Lower leg skin (tissue), 4 donors: ENCODE measurements around the gene PNCK. TPM values are rescaled to one million over a fixed set of nuclear protein-coding genes. Genes with fewer than 3 reads are reported as not detected.

Experiments
- DNase-seq, 2 donors: peaks; one replicate each; pipeline ENCODE4 v3.0.0-alpha.2; 2019; ENCODE audit warnings: low spot score in 2 of 2
- H3K4me3 ChIP-seq: fragments of 200-600 bp; sonication (generic); 2 replicates; pipeline ENCODE4 v1.5.1; 2017; ENCODE audit warnings: mild to moderate bottlenecking, low read depth; ENCODE audit not compliant: poor library complexity, severe bottlenecking
- CTCF ChIP-seq, 3 donors: fragments of 450-650 bp; IDR thresholded peaks; one replicate each; pipeline ENCODE4 v1.5.1; 2016; ENCODE audit warnings: antibody characterized with exemption in 3 of 3, mild to moderate bottlenecking in 3 of 3, moderate library complexity in 2 of 3
- POLR2A ChIP-seq, 2 donors: fragments of 450-650 bp; IDR thresholded peaks; one replicate each; pipeline ENCODE4 v1.6.1; 2016 to 2017; ENCODE audit warnings: antibody characterized with exemption in 2 of 2, mild to moderate bottlenecking in 1 of 2, moderate library complexity in 1 of 2
- WGBS, 2 donors: methylation state at CpG; one replicate each; pipeline ENCODE4 v1.1.5; 2018; 5-methylcytosine and 5-hydroxymethylcytosine counted together
- intact Hi-C: fragments of 100-400 bp; cut with DNase I; formaldehyde crosslinking; loops from one replicate; pipeline ENCODE4 v1.15.0; 2023; ENCODE audit warnings: low total_unique reads
- total RNA-seq, 4 donors: library from RNA; depleted of rRNA; stranded (reverse); fragments of >200 nt; gene quantifications; one replicate each; pipeline ENCODE4 v1.1.0, GENCODE V29; 2016

PNCK gene
- total RNA-seq, 4 donors from 2014 or later, result 0.76 to 6.7 (median 2.1) TPM

DNA sequence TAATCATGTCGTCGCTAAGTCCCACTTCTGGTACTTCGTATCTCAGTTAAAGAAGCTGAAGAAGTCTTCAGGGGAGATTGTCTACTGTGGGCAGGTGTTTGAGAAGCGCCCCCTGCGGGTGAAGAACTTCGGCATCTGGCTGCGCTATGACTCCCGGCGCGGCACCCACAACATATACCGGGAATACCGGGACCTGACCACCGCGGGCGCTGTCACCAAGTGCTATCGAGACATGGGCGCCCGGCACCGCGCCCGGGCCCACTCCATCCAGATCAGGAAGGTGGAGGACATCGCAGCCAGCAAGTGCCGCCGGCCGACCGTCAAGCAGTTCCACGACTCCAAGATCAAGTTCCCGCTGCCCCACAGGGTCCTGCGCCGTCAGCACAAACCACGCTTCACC is 11.3 kb downstream of the PNCK start:
- H3K4me3 ChIP-seq, result no peak overlapping the region
- intact Hi-C loops, result loop anchor here (10.0 kb wide), 1 partner anchor 107 kb away; no protein-coding TSS in a partner anchor
- TF ChIP-seq CTCF (IDR thresholded peaks at IDR 0.05) (no peak), POLR2A (IDR thresholded peaks at IDR 0.05) (no peak)
- DNase-seq, result peak in 1 of 2 donors; percentile 88
- WGBS, 2 donors, result 0 to 24% methylated on average over 5 to 29 of the region's 31 CpGs

GRCh38 chrX:153659268-153659667 is 14.3 kb downstream of the PNCK start:
- no peak overlapping the region for H3K4me3 ChIP-seq
- intact Hi-C loops, result no loop called here
- DNase-seq, result no peak
- WGBS, 2 donors, result 87 to 89% methylated on average over 3 of the region's 3 CpGs
- TF ChIP-seq POLR2A (IDR thresholded peaks at IDR 0.05) (no peak), CTCF (IDR thresholded peaks at IDR 0.05) (no peak)

DNA sequence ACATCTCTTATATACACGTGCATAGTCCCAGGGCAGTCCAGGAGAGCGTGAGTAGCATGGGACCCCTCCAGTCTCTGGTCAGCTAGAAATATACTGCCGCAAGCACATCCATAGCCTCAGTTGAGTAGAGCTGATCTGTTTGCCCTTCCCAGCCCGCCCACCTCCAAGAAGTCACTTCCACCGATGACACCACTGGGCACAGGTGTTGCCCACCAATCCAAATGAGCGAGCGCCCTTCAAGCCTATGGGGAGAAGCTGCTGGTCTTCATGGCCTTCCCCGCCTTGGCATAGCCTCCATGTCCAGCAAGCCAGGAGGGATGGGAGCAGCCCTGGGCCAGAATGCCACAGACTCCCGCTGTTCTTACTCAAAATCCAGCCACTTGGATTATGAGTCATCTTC is 16.5 kb downstream of the PNCK start:
- DNase-seq, result no peak
- intact Hi-C loops, result no loop called here
- H3K4me3 ChIP-seq, result no peak overlapping the region
- TF ChIP-seq POLR2A (IDR thresholded peaks at IDR 0.05), result no peak
- TF ChIP-seq CTCF (IDR thresholded peaks at IDR 0.05), result no peak
- 78 to 82% methylated on average over 3 to 9 of the region's 9 CpGs for WGBS, 2 donors

DNA sequence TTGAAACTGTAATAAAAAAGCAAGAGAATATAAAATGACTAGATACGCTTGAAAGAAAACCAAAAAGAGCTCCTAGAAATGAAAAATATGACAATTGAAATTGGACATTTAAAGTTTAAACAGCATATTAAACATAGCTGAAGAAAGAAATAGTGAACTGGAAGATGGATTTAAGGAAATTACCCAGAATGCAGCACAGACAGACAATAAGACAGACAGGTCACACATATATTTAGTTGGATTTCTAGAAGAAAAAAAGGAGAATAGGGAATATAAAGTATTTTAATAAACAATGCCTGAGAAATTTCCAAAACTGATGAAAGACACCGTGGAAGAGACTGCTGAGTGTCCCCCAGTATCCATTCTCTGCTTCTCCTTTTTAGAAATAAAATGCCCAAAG is 20.1 kb downstream of the PNCK start:
- no peak overlapping the region for H3K4me3 ChIP-seq
- intact Hi-C loops, result no loop called here
- DNase-seq, result no peak
- 86 to 93% methylated on average over 2 of the region's 2 CpGs for WGBS, 2 donors
- TF ChIP-seq POLR2A (IDR thresholded peaks at IDR 0.05), result no peak
- no peak for TF ChIP-seq CTCF (IDR thresholded peaks at IDR 0.05)

DNA sequence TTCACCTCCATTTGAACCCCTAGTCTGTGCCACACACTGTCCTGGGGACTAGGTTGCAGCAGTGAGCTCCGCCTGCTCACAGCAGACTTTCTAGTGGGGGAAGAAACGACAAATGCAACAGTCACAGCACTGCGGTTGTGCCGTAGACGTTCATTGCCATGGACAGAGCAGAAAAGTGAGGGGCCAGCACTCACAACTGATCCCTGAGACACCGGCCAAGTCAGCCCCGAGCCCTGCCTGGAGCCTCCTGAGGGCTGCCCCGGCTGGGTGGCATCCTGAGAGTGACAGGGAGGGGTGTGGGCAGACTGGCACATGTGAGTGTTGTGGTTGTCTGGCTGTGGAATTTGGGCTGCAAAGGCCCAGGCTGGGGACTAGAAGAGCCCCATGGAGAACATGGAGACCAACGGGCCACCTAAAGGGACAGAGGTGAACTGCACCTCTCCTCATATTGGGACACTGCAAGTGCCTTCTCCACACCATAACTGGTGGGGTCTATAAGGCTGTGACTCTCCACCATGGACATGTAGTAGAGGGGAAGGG is 22.0 kb downstream of the PNCK start:
- intact Hi-C loops, result no loop called here
- WGBS, 2 donors, result 83 to 100% methylated on average over 1 to 9 of the region's 9 CpGs
- H3K4me3 ChIP-seq, result no peak overlapping the region
- TF ChIP-seq POLR2A (IDR thresholded peaks at IDR 0.05), result no peak
- no peak for TF ChIP-seq CTCF (IDR thresholded peaks at IDR 0.05)
- DNase-seq, result peak in 1 of 2 donors; percentile 48

DNA sequence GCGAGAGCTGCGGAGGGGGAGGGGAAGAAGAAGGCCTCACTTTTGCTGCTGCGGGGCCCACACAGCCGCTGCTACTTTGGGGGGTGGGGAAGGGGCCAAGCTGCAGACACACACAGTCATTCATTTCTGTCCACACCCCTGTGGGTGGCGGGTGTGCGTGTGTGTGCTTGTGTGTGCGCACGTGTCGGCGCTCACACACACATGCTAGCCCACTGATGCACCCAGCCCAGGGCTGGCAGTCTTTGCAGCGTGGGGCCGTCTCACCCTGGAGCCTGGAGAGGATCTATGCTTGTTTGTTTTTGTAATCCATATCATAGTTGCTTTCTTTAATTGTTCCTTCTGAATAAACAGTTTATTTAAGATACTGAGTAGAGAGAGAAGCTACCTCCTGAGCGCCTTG is 22.7 kb downstream of the PNCK start:
- DNase-seq, result no peak
- H3K4me3 ChIP-seq, result no peak overlapping the region
- no peak for TF ChIP-seq CTCF (IDR thresholded peaks at IDR 0.05)
- TF ChIP-seq POLR2A (IDR thresholded peaks at IDR 0.05), result no peak
- intact Hi-C loops, result no loop called here
- WGBS, 2 donors, result 88 to 89% methylated on average over 11 to 13 of the region's 13 CpGs
